IMR-90 (cell line): Measurements from ENCODE around the gene LTBP1. TPM values are rescaled to one million over a fixed set of nuclear protein-coding genes. Genes with fewer than 3 reads are reported as not detected.

Experiments used
- ATAC-seq: fragments of 200-7000 bp; cut with Tn5 transposase; 2 replicates; pipeline ENCODE4 v1.9.1; 2020; ENCODE audit warnings: low read depth, mild to moderate bottlenecking, moderate library complexity
- BruUV-seq: library from RNA; stranded (reverse); fragments of 400-500 nt; replicated peaks from 2 replicates; lab custom pipeline; 2021; lab: Mats Ljungman, UMichigan
- CTCF ChIA-PET: fragments of 300-600 bp; formaldehyde crosslinking; extraction: SDS; loops from one replicate; lab custom pipeline; 2021; ENCODE audit warnings: antibody characterized with exemption; lab: Yijun Ruan, JAX
- POLR2A ChIA-PET: fragments of 300-600 bp; sonication (Branson Sonifier 250); formaldehyde crosslinking; loops from one replicate; lab custom pipeline; 2022; ENCODE audit warnings: antibody characterized with exemption; ENCODE audit not compliant: unreplicated experiment; lab: Charles Lee
- DNase-seq: peaks from one replicate; pipeline ENCODE4 v3.0.0; 2013
- H2AFZ ChIP-seq: replicated peaks from 2 replicates; pipeline ENCODE3; 2013; ENCODE audit warnings: low read length, mild to moderate bottlenecking; ENCODE audit not compliant: poor library complexity
- H2AK5ac ChIP-seq: 2 replicates; pipeline ENCODE4 v1.6.1; 2013; ENCODE audit warnings: low read depth, low read length, inconsistent platforms
- H2AK9ac ChIP-seq: replicated peaks from 2 replicates; pipeline ENCODE3; 2013; ENCODE audit warnings: mild to moderate bottlenecking, low read depth, low read length, moderate library complexity; ENCODE audit not compliant: poor library complexity
- H2BK120ac ChIP-seq: 2 replicates; pipeline ENCODE4 v1.6.1; 2013; ENCODE audit warnings: low read depth, low read length, inconsistent platforms
- H2BK15ac ChIP-seq: 3 replicates; pipeline ENCODE4 v1.6.1; 2013; ENCODE audit warnings: low read depth, low read length, inconsistent platforms
- H2BK20ac ChIP-seq: 2 replicates; pipeline ENCODE4 v1.6.1; 2013; ENCODE audit warnings: low read depth, mild to moderate bottlenecking, inconsistent platforms, low read length, moderate library complexity
- H2BK5ac ChIP-seq: 2 replicates; pipeline ENCODE4 v1.6.1; 2013; ENCODE audit warnings: mild to moderate bottlenecking, low read depth, low read length, inconsistent platforms; ENCODE audit not compliant: poor library complexity, severe bottlenecking
- H3K14ac ChIP-seq: replicated peaks from 2 replicates; pipeline ENCODE4 v1.6.1; 2013; ENCODE audit warnings: low read depth, low read length, inconsistent platforms
- H3K18ac ChIP-seq: 2 replicates; pipeline ENCODE4 v1.6.1; 2013; ENCODE audit warnings: low read depth, low read length, control low read depth
- H3K23ac ChIP-seq: 2 replicates; pipeline ENCODE4 v1.6.1; 2013; ENCODE audit warnings: low read depth, low read length, inconsistent platforms
- H3K27ac ChIP-seq: 2 replicates; pipeline ENCODE4 v1.5.1; 2013; ENCODE audit warnings: mild to moderate bottlenecking, control low read depth, low read length; ENCODE audit not compliant: insufficient read depth
- H3K27me3 ChIP-seq: 2 replicates; pipeline ENCODE4 v1.6.1; 2013; ENCODE audit warnings: low read length; ENCODE audit not compliant: control insufficient read depth, insufficient read depth
- H3K36me3 ChIP-seq: 2 replicates; pipeline ENCODE4 v1.6.1; 2013; ENCODE audit warnings: low read length, mixed read lengths; ENCODE audit not compliant: control insufficient read depth, insufficient read depth
- H3K4ac ChIP-seq: 2 replicates; pipeline ENCODE4 v1.6.1; 2013; ENCODE audit warnings: low read depth, low read length, inconsistent platforms
- H3K4me1 ChIP-seq: 2 replicates; pipeline ENCODE4 v1.6.1; 2013; ENCODE audit warnings: low read length, mixed read lengths; ENCODE audit not compliant: control insufficient read depth, insufficient read depth
- H3K4me2 ChIP-seq: 2 replicates; pipeline ENCODE4 v1.6.1; 2013; ENCODE audit warnings: low read depth, mild to moderate bottlenecking, control low read depth, low read length, moderate library complexity
- H3K4me3 ChIP-seq: 2 replicates; pipeline ENCODE4 v1.5.1; 2013; ENCODE audit warnings: low read depth, mild to moderate bottlenecking, control low read depth, low read length, moderate library complexity; ENCODE audit not compliant: insufficient read depth
- H3K56ac ChIP-seq: 2 replicates; pipeline ENCODE4 v1.6.1; 2013; ENCODE audit warnings: low read length, inconsistent platforms; ENCODE audit not compliant: insufficient read depth; ENCODE audit errors: extremely low read depth
- H3K79me1 ChIP-seq, 2 experiments: 2 replicates each; pipeline ENCODE4 v1.6.1; 2013; ENCODE audit warnings: low read length in 2 of 2, inconsistent platforms in 1 of 2, low read depth in 1 of 2
- H3K9ac ChIP-seq: 2 replicates; pipeline ENCODE4 v1.6.1; 2013; ENCODE audit warnings: low read depth, low read length, control low read depth
- H3K9me1 ChIP-seq: 2 replicates; pipeline ENCODE4 v1.6.1; 2013; ENCODE audit warnings: low read length, inconsistent platforms; ENCODE audit not compliant: insufficient read depth
- H3K9me3 ChIP-seq: 2 replicates; pipeline ENCODE4 v1.6.1; 2013; ENCODE audit warnings: low read length; ENCODE audit not compliant: control insufficient read depth, insufficient read depth
- H4K20me1 ChIP-seq: 2 replicates; pipeline ENCODE4 v1.6.1; 2013; ENCODE audit warnings: low read length, inconsistent platforms; ENCODE audit not compliant: insufficient read depth
- H4K5ac ChIP-seq: 2 replicates; pipeline ENCODE4 v1.6.1; 2013; ENCODE audit warnings: mild to moderate bottlenecking, low read depth, low read length, control low read depth
- H4K8ac ChIP-seq, 2 experiments: 2 replicates each; pipeline ENCODE4 v1.6.1; 2013; ENCODE audit warnings: low read depth in 2 of 2, low read length in 2 of 2, control low read depth in 1 of 2, inconsistent platforms in 1 of 2
- H4K91ac ChIP-seq: 2 replicates; pipeline ENCODE4 v1.6.1; 2013; ENCODE audit warnings: low read depth, low read length, inconsistent platforms; ENCODE audit not compliant: insufficient read depth
- BHLHE40 ChIP-seq: fragments of 150-350 bp; IDR thresholded peaks from 2 replicates; pipeline ENCODE4 v1.6.1; 2016; ENCODE audit warnings: mild to moderate bottlenecking, low read depth, low read length
- FOS ChIP-seq: fragments of 150-350 bp; IDR thresholded peaks from 2 replicates; pipeline ENCODE4 v1.6.1; 2016; ENCODE audit warnings: low read depth, low read length
- MXI1 ChIP-seq: IDR thresholded peaks from 2 replicates; pipeline ENCODE4 v1.6.1; 2012; ENCODE audit warnings: low read depth, mild to moderate bottlenecking, low read length, moderate library complexity, borderline replicate concordance
- RCOR1 ChIP-seq: IDR thresholded peaks from 2 replicates; pipeline ENCODE4 v1.6.1; 2012; ENCODE audit warnings: mild to moderate bottlenecking, low read length, improper control_type of control experiment; ENCODE audit not compliant: insufficient replicate concordance
- SMC3 ChIP-seq: fragments of 150-350 bp; IDR thresholded peaks from 2 replicates; pipeline ENCODE4 v1.6.1; 2016; ENCODE audit warnings: low read depth, mild to moderate bottlenecking, antibody characterized with exemption, low read length, moderate library complexity
- WGBS, 2 experiments: methylation state at CpG; one replicate each; pipeline versions ENCODE4 v1.1.5 to v1.1.7; 2013; ENCODE audit warnings: missing lambda C conversion rate in 2 of 2; ENCODE audit not compliant: insufficient read length in 1 of 2; ENCODE audit errors: extremely low coverage in 2 of 2; 5-methylcytosine and 5-hydroxymethylcytosine counted together
- dilution Hi-C: fragments of 300-500 bp; cut with HindIII; formaldehyde crosslinking; loops from one replicate; pipeline ENCODE4 v1.14.3; 2018; ENCODE audit warnings: low sequenced_read_pairs; ENCODE audit not compliant: unreplicated experiment
- in situ Hi-C: fragments of 300-500 bp; cut with MboI; formaldehyde crosslinking; loops from 3 replicates; pipeline ENCODE4 v1.14.3; 2019; ENCODE audit warnings: low sequenced_read_pairs, inconsistent platforms, mixed read lengths
- intact Hi-C: fragments of 100-400 bp; cut with micrococcal nuclease; formaldehyde crosslinking; loops from 2 replicates; pipeline ENCODE4 v1.10.0; 2022
- polyA plus RNA-seq, 3 experiments: library from polyadenylated mRNA; depleted of rRNA; stranded (reverse); fragments of >200 nt; gene quantifications; 2 replicates each; pipeline ENCODE4 v1.2.3, GENCODE V29; 2012; ENCODE audit warnings: low replicate concordance in 1 of 3
- total RNA-seq: library from RNA; depleted of rRNA; stranded (reverse); fragments of >200 nt; gene quantifications from 2 replicates; pipeline ENCODE4 v1.2.3, GENCODE V29; 2012
- TF ChIP-seq, protein P1 (sequence below): fragments of 150-350 bp; IDR thresholded peaks from 2 replicates; pipeline ENCODE4 v1.6.1; 2016; ENCODE audit warnings: low read depth, mild to moderate bottlenecking, low read length, moderate library complexity, borderline replicate concordance

LTBP1 gene
- total and polyA plus RNA-seq, 2 of the 4 experiments (the other 2 are of a cell fraction) = 235 to 326 TPM

- TF ChIP-seq FOS = no peak
Observed at GRCh38 chr2:33137331-33137730, 190.6 kb downstream of the LTBP1 start (continued).

DNA sequence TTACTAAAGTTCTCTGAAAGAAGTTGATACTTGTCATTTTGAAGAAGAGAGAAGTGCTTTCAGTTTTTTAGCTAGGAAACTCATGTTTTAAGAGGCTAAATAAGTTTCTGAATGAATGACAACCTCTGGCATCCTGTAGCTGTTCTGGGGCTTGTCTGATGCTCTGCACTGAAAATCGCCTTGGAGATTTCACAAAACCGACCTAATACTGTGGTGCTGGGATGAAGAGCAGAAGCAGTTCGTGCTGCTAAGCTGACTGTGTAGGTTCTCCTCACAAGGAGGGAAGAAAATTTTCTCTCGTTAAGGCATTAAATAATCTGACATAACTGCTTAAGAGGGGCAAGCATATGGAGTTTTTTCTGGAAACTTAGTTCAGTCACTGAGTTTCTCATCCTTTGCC is 193.2 kb downstream of the LTBP1 start:
- DNase-seq (no peak), ATAC-seq (no peak)
- Histone ChIP-seq H4K91ac (no peak overlapping the region), H3K4me1 (peaks cover 29% of the 10 kb centered on the region), H2BK5ac (peak overlapping the region; percentile 29), H2AK9ac (no peak overlapping the region), H4K5ac (peak overlapping the region; percentile 51; the same call in 1 of the 2 replicates), H3K9ac (0 out of 2 replicates have a peak overlapping the region, but pooled peaks have one; percentile 10), H3K18ac (peak overlapping the region; percentile 54; the same call in 1 of the 2 replicates), H4K20me1 (peaks cover 19% of the 10 kb centered on the region), H2AK5ac (no peak overlapping the region), H2BK120ac (no peak overlapping the region), H3K14ac (peak overlapping the region; percentile 71; the same call in 1 of the 2 replicates), H3K4me2 (peak overlapping the region; percentile 36; the same call in 1 of the 2 replicates), H3K56ac (no peak overlapping the region), H3K36me3 (peaks cover 26% of the 10 kb centered on the region), H2BK20ac (no peak overlapping the region), H3K79me1 (peaks cover 22 to 66% of the 10 kb centered on the region in 2 experiments), H3K9me1 (peaks cover 19% of the 10 kb centered on the region), H3K27me3 (no peaks in the 10 kb centered on the region), H3K27ac (no peak overlapping the region), H3K23ac (peak overlapping the region; percentile 48; the same call in 1 of the 2 replicates), H2AFZ (no peak overlapping the region), H3K4ac (peak overlapping the region; percentile 33; the same call in 1 of the 2 replicates), H2BK15ac (no peak overlapping the region), H3K9me3 (no peaks in the 10 kb centered on the region), H4K8ac (0 out of 4 replicates have a peak overlapping the region, but pooled peaks have one; percentile 5 to 32), H3K4me3 (no peak overlapping the region)
- TF ChIP-seq, protein P1, sequence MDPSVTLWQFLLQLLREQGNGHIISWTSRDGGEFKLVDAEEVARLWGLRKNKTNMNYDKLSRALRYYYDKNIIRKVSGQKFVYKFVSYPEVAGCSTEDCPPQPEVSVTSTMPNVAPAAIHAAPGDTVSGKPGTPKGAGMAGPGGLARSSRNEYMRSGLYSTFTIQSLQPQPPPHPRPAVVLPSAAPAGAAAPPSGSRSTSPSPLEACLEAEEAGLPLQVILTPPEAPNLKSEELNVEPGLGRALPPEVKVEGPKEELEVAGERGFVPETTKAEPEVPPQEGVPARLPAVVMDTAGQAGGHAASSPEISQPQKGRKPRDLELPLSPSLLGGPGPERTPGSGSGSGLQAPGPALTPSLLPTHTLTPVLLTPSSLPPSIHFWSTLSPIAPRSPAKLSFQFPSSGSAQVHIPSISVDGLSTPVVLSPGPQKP = no peak
- TF ChIP-seq BHLHE40 (no peak), MXI1 (no peak), RCOR1 (no peak), SMC3 (no peak)
- dilution Hi-C loops (no loop called here), in situ Hi-C loops (loop anchor here (10.0 kb wide), 1 partner anchor 195 kb away; the partner anchor contains the start of gene LTBP1), intact Hi-C loops (loop anchor here (5.0 to 10.0 kb wide), 3 partner anchors 278 to 445 kb away; no protein-coding TSS in a partner anchor)
- WGBS, 2 experiments = no CpG with 5 or more reads among the region's 4 CpGs
- no TSS peak for BruUV-seq
- POLR2A ChIA-PET = interaction anchor here (0.6 kb wide), 1 partner anchor 73 kb away, joined by 5 read pairs; no protein-coding TSS in a partner anchor
- CTCF ChIA-PET = interaction anchor here (0.6 kb wide), 1 partner anchor 154 kb away, joined by 7 read pairs; no protein-coding TSS in a partner anchor
